ENCODE measurements around the gene COMMD7.
"Not testable (repeated sequence)": the region's sequence is repeated elsewhere in the genome, so short reads cannot be mapped to it uniquely, and the experiment has no call there.

COMMD7 gene

GRCh38 chr20:32728435-32728834 lies 14.8 kb downstream of the COMMD7 start:
- not testable (repeated sequence) for DNase-seq (ENCODE audit: low read depth)

GRCh38 chr20:32727683-32728082 lies 15.6 kb downstream of the COMMD7 start:
- no peak for DNase-seq (ENCODE audit: low read depth)

GRCh38 chr20:32718749-32719348 lies 24.4 kb downstream of the COMMD7 start:
- no peak for DNase-seq (ENCODE audit: low read depth)

- DNase-seq (ENCODE audit: low read depth): no peak
These were observed 31.9 kb downstream of the COMMD7 start for GRCh38 chr20:32711346-32711745.

- DNase-seq (ENCODE audit: low read depth): no peak
These were observed 33.6 kb downstream of the COMMD7 start for GRCh38 chr20:32709632-32710121.

- not testable (repeated sequence) for DNase-seq (ENCODE audit: low read depth)
These were observed 34.1 kb downstream of the COMMD7 start for GRCh38 chr20:32709029-32709631.

GRCh38 chr20:32707691-32708581 lies 35.3 kb downstream of the COMMD7 start:
- no peak for DNase-seq (ENCODE audit: low read depth)

- DNase-seq (ENCODE audit: low read depth): no peak
These were observed 36.8 kb downstream of the COMMD7 start for GRCh38 chr20:32706486-32706885.

- no peak for DNase-seq (ENCODE audit: low read depth)
These were observed 40.4 kb downstream of the COMMD7 start for GRCh38 chr20:32702706-32703425.

GRCh38 chr20:32697608-32698007 lies 45.7 kb downstream of the COMMD7 start:
- DNase-seq (ENCODE audit: low read depth): no peak

GRCh38 chr20:32695089-32695488 lies 48.2 kb downstream of the COMMD7 start:
- no peak for DNase-seq (ENCODE audit: low read depth)

GRCh38 chr20:32688966-32689365 lies 54.3 kb downstream of the COMMD7 start:
- not testable (repeated sequence) for DNase-seq (ENCODE audit: low read depth)

GRCh38 chr20:32687180-32687532 lies 56.1 kb downstream of the COMMD7 start:
- no peak for DNase-seq (ENCODE audit: low read depth)

- no peak for DNase-seq (ENCODE audit: low read depth)
These were observed 56.6 kb downstream of the COMMD7 start for GRCh38 chr20:32686530-32687179.

- no peak for DNase-seq (ENCODE audit: low read depth)
These were observed 57.4 kb downstream of the COMMD7 start for GRCh38 chr20:32685541-32686529.

- no peak for DNase-seq (ENCODE audit: low read depth)
These were observed 60.7 kb downstream of the COMMD7 start for GRCh38 chr20:32682508-32682987.

- DNase-seq (ENCODE audit: low read depth): no peak
These were observed 61.8 kb downstream of the COMMD7 start for GRCh38 chr20:32681175-32682084.

- DNase-seq (ENCODE audit: low read depth): no peak
These were observed 62.6 kb downstream of the COMMD7 start for GRCh38 chr20:32680544-32681174.

GRCh38 chr20:32678948-32679347 lies 64.3 kb downstream of the COMMD7 start:
- DNase-seq (ENCODE audit: low read depth): no peak

All from stimulated activated CD8-positive, alpha-beta memory T cell treated with anti-CD3 and anti-CD28 coated beads, Interleukin-12 subunit alpha, Interleukin-12 subunit beta, amount 100 ng/mL, for 1 hour (primary cell).